ENCODE results near the gene FILIP1L. TPM values are rescaled to one million over a fixed set of nuclear protein-coding genes. Genes with fewer than 3 reads are reported as not detected.

Gene FILIP1L
- total RNA-seq, 1 donor from 2014 or later: 0.15 TPM

- H3K4me1 ChIP-seq: peaks cover 9% of the 10 kb centered on the region
- H3K9me3 ChIP-seq (ENCODE audit: low read depth): no peaks in the 10 kb centered on the region
- no peaks in the 10 kb centered on the region for H3K79me2 ChIP-seq (ENCODE audit: low read depth)
- no peak overlapping the region for H3K27ac Mint-ChIP-seq
- H3K36me3 ChIP-seq: no peaks in the 10 kb centered on the region
- no peak for DNase-seq (ENCODE audit: low spot score)
- H3K9me3 Mint-ChIP-seq: peaks cover 3% of the 10 kb centered on the region
- no peaks in the 10 kb centered on the region for H4K20me1 ChIP-seq (ENCODE audit: low read depth)
- H3K4me3 Mint-ChIP-seq: no peak overlapping the region
- peaks cover 2% of the 10 kb centered on the region for H3K4me1 Mint-ChIP-seq
- no peak overlapping the region for H3K4me2 ChIP-seq
- no peak for TF ChIP-seq EZH2 (IDR thresholded peaks at IDR 0.05)
- no peak for TF ChIP-seq EZH2phosphoT487 (IDR thresholded peaks at IDR 0.05)
- TF ChIP-seq CTCF (IDR thresholded peaks at IDR 0.05): no peak
- H3K27me3 ChIP-seq: no peaks in the 10 kb centered on the region
- H3K27me3 Mint-ChIP-seq (ENCODE audit: insufficient read depth, low read depth): no peaks in the 10 kb centered on the region
- no peaks in the 10 kb centered on the region for H3F3A ChIP-seq (ENCODE audit: low read depth)
- peaks cover 3% of the 10 kb centered on the region for H3K36me3 Mint-ChIP-seq
- no peak overlapping the region for H3K4me3 ChIP-seq
- H2AFZ ChIP-seq (replicated peaks): no peak overlapping the region
- H3K9ac ChIP-seq: no peak overlapping the region
- no peak overlapping the region for H3K27ac ChIP-seq
Observed at GRCh38 chr3:100010087-100010417, 104.2 kb downstream of the FILIP1L start.

- no peak for DNase-seq (ENCODE audit: low spot score)
- H3K4me3 Mint-ChIP-seq: no peak overlapping the region
- Histone ChIP-seq H4K20me1 (ENCODE audit: low read depth) (no peaks in the 10 kb centered on the region), H3K27me3 (no peaks in the 10 kb centered on the region), H3K79me2 (ENCODE audit: low read depth) (no peaks in the 10 kb centered on the region), H3K36me3 (no peaks in the 10 kb centered on the region), H3K4me1 (peaks cover 9% of the 10 kb centered on the region), H3K4me3 (no peak overlapping the region), H3K4me2 (no peak overlapping the region), H3K9ac (no peak overlapping the region), H3F3A (ENCODE audit: low read depth) (no peaks in the 10 kb centered on the region), H2AFZ (replicated peaks) (no peak overlapping the region), H3K27ac (no peak overlapping the region), H3K9me3 (ENCODE audit: low read depth) (no peaks in the 10 kb centered on the region)
- no peaks in the 10 kb centered on the region for H3K9me3 Mint-ChIP-seq
- no peaks in the 10 kb centered on the region for H3K27me3 Mint-ChIP-seq (ENCODE audit: insufficient read depth, low read depth)
- no peak overlapping the region for H3K27ac Mint-ChIP-seq
- H3K4me1 Mint-ChIP-seq: peaks cover 2% of the 10 kb centered on the region
- TF ChIP-seq EZH2phosphoT487 (IDR thresholded peaks at IDR 0.05): no peak
- TF ChIP-seq EZH2 (IDR thresholded peaks at IDR 0.05): no peak
- TF ChIP-seq CTCF (IDR thresholded peaks at IDR 0.05): no peak
- no peaks in the 10 kb centered on the region for H3K36me3 Mint-ChIP-seq
Observed at GRCh38 chr3:100009276-100010086, 104.8 kb downstream of the FILIP1L start.

GRCh38 chr3:100008081-100008698 lies 106.1 kb downstream of the FILIP1L start:
- no peaks in the 10 kb centered on the region for H4K20me1 ChIP-seq (ENCODE audit: low read depth)
- Mint-ChIP-seq H3K36me3 (no peaks in the 10 kb centered on the region), H3K4me1 (peaks cover 2% of the 10 kb centered on the region), H3K27me3 (ENCODE audit: insufficient read depth, low read depth) (no peaks in the 10 kb centered on the region), H3K4me3 (no peak overlapping the region), H3K9me3 (no peaks in the 10 kb centered on the region), H3K27ac (no peak overlapping the region)
- H2AFZ ChIP-seq (replicated peaks): no peak overlapping the region
- H3K27me3 ChIP-seq: no peaks in the 10 kb centered on the region
- H3K79me2 ChIP-seq (ENCODE audit: low read depth): no peaks in the 10 kb centered on the region
- no peak for DNase-seq (ENCODE audit: low spot score)
- no peaks in the 10 kb centered on the region for H3K9me3 ChIP-seq (ENCODE audit: low read depth)
- TF ChIP-seq EZH2 (IDR thresholded peaks at IDR 0.05): no peak
- TF ChIP-seq EZH2phosphoT487 (IDR thresholded peaks at IDR 0.05): no peak
- TF ChIP-seq CTCF (IDR thresholded peaks at IDR 0.05): no peak
- peaks cover 9% of the 10 kb centered on the region for H3K4me1 ChIP-seq
- no peaks in the 10 kb centered on the region for H3F3A ChIP-seq (ENCODE audit: low read depth)
- H3K4me3 ChIP-seq: no peak overlapping the region
- H3K27ac ChIP-seq: no peak overlapping the region
- H3K9ac ChIP-seq: no peak overlapping the region
- H3K36me3 ChIP-seq: no peaks in the 10 kb centered on the region
- H3K4me2 ChIP-seq: no peak overlapping the region
